SW480 (cell line): ENCODE results near the gene VTCN1.
"Not testable (repeated sequence)": the region's sequence is repeated elsewhere in the genome, so short reads cannot be mapped to it uniquely, and the experiment has no call there.

Experiments
- DNase-seq: peaks from one replicate; pipeline ENCODE4 v3.0.0-alpha.2; 2016; ENCODE audit warnings: low spot score

Gene VTCN1

GRCh38 chr1:117166076-117166475 lies 44.7 kb downstream of the VTCN1 start:
- no peak for DNase-seq

- no peak for DNase-seq
Measured at GRCh38 chr1:117164209-117164608, 46.5 kb downstream of the VTCN1 start.

DNA sequence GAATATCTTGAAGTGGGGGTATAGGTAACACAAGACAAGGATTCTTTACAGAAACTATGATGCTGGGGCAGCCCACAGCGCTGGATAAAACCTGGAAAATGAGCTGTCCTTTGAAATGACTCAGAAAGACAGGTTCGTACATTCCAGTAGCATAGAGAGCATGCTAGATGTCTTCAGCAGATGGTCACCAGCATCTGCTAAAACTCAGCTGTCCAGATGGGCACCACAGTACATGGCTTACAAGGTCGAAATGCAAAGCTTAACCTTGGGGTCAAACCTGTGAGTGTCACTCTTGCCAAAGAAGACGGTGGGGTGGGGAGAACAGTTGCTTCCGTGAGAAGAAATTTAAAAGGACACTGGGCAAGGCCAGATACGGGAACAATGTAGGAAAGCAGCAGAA lies 47.9 kb downstream of the VTCN1 start:
- no peak for DNase-seq

GRCh38 chr1:117161887-117162286 lies 48.8 kb downstream of the VTCN1 start:
- DNase-seq: peak; percentile 63

GRCh38 chr1:117151305-117151704 lies 59.4 kb downstream of the VTCN1 start:
- not testable (repeated sequence) for DNase-seq

GRCh38 chr1:117150316-117150715 lies 60.4 kb downstream of the VTCN1 start:
- no peak for DNase-seq

DNA sequence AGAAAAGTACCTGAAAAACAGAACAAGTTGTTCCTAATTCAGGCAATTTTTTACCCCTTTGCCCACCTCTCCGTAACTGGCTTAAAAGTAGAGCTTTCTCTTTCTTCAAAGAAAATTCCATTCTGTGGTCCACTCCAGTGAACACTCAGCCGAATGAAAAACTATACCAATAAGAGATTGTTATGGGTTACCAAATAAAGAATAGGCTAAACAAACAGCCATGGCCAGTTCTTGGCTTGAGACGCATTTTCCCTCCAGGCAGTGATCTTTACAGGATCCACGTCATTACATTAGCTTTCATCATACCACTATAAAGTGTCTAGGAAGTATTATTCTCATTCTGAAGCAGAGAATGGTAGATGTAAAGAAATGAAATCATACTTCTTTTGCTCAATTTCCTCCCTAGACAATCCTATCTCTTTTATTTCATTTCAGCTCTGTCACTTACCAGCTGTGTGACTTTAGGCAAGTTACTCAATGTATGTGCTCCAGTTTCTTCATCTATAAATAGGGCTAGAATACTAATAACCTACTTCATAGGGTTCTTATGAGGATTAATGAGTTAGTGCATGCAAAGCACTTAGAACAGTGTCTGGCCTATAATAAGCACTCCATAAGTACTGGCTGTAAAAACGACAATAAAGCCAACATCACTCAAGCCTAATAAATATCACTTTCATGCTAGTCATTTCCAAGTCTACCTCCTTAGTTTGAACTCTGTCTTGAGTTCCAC lies 62.7 kb downstream of the VTCN1 start:
- DNase-seq: peak; percentile 23

GRCh38 chr1:117147341-117147831 lies 63.3 kb downstream of the VTCN1 start:
- DNase-seq: peak; percentile 22

DNA sequence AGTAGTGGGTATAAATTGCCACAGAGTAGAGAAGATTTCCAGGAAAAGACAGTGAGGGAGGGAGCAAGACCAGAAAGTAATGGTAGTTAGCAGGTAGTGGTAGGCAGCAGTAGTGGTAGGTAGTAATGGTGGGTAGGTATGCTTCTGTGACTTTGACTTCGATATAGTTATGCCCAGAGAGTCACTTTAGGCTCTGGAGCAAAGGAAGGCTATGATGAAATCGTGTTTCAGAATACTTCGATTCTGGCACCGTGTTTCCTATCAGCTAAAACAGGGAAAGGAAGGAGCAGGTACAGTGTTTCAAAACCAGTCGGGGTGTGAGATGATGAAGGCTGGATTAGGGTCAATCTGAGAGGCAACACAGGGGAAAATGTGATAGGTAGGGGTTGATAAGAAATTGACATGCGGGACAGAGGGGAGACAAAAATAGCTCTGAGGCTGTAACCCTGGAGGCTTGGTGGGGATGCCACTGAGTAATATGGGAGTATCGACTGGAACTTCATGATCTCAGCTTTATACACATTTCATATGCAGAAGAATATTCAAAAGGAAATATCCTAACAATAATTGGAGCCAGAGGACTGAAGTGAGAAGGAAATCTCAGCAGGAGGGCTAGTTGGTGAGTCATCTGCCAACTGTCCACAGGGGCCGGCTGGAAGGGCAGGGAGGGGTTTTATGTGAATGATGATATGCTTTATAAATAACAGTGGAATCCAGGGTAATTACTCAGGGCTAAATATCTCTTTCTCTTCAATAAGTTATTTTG lies 64.0 kb downstream of the VTCN1 start:
- DNase-seq: peak; percentile 55

DNA sequence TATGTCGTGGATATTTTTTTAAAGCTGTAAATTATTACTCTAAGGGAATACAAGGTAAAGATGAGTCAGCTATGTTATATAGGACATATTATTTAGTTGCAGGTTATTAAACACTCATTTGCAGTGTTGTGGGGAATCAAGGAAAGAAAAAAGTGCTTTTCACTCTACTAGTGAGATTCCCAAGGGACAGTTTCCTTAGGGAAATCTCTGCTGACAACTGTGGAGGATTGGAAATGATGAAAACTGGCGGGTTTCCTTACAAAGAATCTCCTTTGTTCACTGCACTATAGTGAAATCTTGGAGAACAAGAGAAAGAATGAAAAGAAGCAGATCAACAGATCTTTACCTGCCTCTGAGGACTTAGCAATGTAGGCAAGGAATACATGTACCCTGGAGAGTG lies 64.7 kb downstream of the VTCN1 start:
- DNase-seq: no peak

GRCh38 chr1:117143871-117144270 lies 66.9 kb downstream of the VTCN1 start:
- DNase-seq: no peak

GRCh38 chr1:117143172-117143571 lies 67.6 kb downstream of the VTCN1 start:
- no peak for DNase-seq

- no peak for DNase-seq
Measured at GRCh38 chr1:117142200-117142599, 68.5 kb downstream of the VTCN1 start.

DNA sequence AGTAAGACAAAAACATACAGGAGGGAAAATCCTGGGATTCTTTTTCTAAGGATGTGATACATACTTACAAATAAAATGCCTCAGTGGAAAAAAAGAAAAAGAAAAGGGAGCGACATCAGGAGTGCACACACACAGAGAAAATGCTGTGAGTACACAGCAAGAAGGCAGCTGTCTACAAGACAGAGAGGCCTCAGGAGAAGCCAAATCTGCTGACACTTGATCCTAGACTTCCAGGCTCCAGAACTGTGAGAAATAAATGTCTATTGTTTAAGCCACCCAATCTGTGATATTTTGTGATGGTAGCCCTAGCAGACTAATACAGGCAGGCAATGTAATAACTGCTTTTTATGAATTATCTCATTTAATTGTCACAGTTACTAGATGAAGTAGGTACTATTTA lies 72.2 kb downstream of the VTCN1 start:
- no peak for DNase-seq

DNA sequence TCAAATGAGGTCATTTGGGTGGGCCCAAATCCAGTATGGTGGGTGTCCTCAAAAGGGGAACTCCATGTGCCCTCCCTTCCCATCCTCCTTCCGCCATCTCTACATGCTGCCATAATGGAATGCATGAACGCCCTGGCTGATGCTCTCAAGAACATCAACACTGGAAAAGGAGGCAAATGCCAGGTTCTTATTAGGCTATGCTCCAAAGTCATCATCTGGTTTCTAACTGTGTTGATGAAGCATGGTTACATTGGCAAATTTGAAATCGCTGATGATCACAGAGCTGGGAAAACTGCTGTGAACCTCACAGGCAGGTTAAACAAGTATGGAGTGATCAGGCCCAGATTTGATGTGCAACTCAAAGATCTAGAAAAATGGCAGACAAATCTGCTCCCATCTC lies 72.6 kb downstream of the VTCN1 start:
- no peak for DNase-seq

DNA sequence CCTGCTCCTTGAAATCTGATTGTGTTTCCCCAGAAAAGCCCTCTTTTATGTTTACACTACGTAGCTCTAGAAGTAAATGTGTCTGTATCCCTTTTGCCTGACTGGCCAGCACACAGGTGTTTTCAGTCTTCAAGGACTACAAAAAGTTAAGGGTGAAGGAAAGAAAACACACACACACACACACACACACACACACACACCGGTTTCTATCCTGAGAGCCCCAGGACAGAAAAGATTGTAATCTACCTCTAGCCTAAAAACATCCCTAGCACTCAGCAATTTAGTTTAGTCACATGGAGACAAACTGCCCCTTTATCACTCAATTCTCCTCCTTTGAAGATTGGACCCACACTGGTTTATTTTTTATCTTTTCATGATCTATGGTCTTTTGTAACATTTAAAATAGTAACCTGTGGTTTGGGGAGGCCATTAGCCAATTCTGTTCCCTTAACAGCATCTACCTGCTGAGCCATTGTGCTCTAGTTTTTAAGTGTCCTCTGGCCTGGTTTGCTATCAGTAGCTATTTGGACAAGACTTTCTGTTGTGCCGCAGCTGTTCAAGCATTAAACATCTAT lies 73.4 kb downstream of the VTCN1 start:
- no peak for DNase-seq

GRCh38 chr1:117136749-117137148 lies 74.0 kb downstream of the VTCN1 start:
- no peak for DNase-seq

DNA sequence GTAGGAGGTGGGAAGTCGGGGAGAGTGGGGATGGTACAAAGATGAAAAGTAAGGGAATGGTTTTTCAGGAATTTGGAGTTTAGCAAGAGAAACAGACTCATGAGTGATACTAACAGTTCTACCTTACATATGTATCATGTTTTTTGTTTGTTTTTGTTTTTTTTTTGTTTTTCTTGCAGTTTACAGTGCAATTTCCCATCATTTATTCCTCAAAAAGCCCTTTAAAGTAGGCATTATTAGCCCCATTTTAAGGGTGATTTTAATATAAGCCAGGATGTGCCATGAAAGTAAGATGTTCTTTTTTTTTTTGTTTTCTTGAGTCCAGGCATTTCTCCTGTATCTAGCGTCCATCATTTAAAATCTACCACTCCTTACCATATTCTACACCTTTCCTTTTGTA lies 75.4 kb downstream of the VTCN1 start:
- no peak for DNase-seq

DNA sequence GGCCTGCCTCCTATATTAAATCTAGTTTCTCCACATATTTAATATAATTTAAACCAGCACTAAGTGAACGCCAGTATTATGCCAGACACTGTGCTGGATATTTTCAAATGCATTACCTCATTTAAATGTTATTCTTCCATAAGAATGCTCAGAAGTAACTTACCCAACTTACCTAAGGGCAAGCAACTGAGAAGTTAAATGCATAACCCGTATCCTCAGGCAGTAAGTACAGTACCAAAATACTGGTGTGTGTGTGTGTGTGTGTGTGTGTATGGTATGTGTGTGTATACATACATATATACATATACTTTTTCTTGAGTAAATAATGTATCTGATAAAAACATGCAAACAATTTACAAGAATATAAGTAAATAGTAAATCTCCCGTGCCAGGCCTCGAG lies 80.2 kb downstream of the VTCN1 start:
- DNase-seq: no peak

GRCh38 chr1:117128323-117129079 lies 82.2 kb downstream of the VTCN1 start:
- DNase-seq: peak; percentile 56

DNA sequence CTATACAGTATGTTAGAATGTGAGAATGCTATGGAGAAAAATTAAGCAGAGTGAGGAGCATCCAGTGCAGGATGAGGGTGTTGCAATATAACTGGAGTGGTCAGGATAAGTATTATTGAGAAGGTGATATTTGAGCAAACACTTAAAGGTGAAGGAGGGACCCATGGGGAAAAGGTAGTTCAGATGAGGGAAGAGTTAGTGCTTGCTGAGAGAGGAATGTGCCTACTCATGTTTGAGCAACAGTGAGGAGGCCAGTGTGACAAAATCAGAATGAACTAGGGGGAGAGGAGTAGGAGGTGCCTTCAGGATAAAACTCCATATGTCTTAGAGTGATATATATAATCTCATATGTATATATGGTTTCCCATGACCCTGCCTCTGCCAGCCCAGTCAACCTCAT lies 82.9 kb downstream of the VTCN1 start:
- no peak for DNase-seq

DNA sequence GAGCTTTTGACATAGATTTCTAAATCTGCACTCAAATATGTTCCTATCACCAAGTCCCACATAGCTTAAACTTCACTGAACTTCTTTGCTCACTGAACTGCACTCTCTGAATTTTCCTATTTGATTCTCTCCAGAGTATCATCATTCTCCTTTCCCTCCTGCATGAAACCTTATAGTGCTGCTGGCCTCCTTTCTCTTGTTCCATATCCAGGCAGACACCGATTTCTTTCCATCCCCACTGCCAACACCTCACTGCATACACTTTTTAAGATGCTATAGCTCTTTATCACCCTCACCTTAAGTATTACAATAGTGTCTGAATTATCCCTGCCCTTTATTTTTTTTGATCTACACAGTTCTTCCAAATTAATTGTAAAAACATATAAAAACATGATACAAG lies 86.1 kb downstream of the VTCN1 start:
- no peak for DNase-seq
